Measurements from ENCODE around the gene MR1. TPM values are rescaled to one million over a fixed set of nuclear protein-coding genes. Genes with fewer than 3 reads are reported as not detected.

The MR1 gene
- total and polyA plus RNA-seq, 12 donors, result 3.9 to 36.1 (median 26.1) TPM

DNA sequence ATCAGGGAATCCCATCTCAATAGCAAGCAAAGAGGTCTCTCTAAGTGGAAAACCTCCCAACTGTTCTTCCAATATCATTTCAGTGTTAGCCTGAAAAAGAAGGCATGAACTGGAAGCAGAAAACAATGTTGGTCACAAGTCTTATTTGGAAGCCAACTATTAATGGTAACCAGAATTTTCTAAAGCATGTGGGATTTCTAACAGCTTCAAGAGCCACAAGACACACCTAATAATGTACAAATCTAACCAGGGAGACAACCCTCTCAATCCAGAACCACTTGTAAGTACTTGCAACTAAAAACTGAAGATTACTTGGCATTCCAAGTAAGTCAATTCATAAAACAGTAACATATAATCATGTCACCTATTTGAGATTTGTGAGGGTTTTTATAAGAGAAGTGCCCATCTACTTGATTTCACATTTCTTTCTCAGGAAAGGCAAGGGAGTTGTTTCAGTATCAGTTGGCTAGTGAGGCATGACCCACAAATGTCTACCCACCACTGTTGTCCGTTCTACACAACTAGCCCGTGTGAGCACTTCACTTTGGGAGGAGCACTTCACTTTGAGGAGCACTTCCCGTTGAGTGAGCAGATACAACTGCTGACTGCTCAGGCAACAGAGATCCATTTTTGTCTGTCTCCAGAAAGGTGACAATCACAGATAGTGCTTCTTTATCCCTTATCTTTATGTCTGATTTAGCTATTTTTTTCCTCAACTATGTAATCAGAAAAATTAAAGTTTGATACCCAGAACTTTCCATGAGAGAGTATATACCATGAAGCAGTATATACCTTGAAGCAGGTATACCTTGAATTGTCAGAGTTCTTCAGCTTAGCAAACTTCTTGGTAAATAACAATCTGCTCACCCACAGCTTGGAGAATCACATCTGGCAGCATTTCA lies 22.2 kb upstream of the MR1 start:
- intact Hi-C loops (cut with DNase I), result no loop called here
- WGBS, 4 donors, result 59 to 84% (median 80%) methylated on average over 3 of the region's 3 CpGs
- TF ChIP-seq, protein P1, sequence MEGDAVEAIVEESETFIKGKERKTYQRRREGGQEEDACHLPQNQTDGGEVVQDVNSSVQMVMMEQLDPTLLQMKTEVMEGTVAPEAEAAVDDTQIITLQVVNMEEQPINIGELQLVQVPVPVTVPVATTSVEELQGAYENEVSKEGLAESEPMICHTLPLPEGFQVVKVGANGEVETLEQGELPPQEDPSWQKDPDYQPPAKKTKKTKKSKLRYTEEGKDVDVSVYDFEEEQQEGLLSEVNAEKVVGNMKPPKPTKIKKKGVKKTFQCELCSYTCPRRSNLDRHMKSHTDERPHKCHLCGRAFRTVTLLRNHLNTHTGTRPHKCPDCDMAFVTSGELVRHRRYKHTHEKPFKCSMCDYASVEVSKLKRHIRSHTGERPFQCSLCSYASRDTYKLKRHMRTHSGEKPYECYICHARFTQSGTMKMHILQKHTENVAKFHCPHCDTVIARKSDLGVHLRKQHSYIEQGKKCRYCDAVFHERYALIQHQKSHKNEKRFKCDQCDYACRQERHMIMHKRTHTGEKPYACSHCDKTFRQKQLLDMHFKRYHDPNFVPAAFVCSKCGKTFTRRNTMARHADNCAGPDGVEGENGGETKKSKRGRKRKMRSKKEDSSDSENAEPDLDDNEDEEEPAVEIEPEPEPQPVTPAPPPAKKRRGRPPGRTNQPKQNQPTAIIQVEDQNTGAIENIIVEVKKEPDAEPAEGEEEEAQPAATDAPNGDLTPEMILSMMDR (IDR thresholded peaks at IDR 0.05), result no peak
- TF ChIP-seq POLR2A (IDR thresholded peaks at IDR 0.05), result no peak
- Histone ChIP-seq H3K4me3 (no peak overlapping the region), H3K9me3 (replicated peaks in 1 of 3) (no peaks in the 10 kb centered on the region), H3K27me3 (no peaks in the 10 kb centered on the region), H3K27ac (peak overlapping the region in 1 of 5 donors; percentile 53), H3K36me3 (replicated peaks in 1 of 2) (no peaks in the 10 kb centered on the region), H3K4me1 (replicated peaks in 1 of 2) (peaks cover 4 to 39% of the 10 kb centered on the region in 2 donors)
- no peak for DNase-seq

DNA sequence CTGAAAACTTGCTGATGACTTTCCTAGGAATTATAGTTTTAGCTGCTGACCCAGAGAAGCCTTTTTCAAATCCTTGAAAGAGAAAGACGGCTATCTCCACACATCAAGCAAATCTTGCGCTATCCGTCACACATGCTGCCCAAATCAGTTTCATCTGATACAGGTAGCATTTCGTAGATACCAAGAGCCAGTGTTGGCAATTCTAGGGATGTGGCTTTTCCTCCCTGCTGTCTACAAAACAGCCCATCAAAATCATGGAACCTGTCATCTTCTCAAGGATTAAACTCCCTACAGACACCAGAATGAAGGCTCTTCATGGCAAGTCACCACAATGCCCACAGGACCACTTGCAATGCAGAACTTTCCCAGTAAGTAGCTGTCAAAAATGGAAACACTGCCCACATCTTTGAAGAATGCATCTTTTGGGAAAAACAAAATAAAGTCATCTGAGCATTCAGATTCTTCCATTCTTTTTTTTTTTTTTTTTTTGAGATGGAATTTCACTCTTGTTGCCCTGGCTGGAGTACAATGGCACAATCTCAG lies 21.5 kb upstream of the MR1 start:
- intact Hi-C loops (cut with DNase I), result no loop called here
- H3K27me3 ChIP-seq, result no peaks in the 10 kb centered on the region
- H3K36me3 ChIP-seq (replicated peaks in 1 of 2), result no peaks in the 10 kb centered on the region
- no peak overlapping the region for H3K27ac ChIP-seq
- H3K9me3 ChIP-seq (replicated peaks in 1 of 3), result no peaks in the 10 kb centered on the region
- DNase-seq, result no peak
- WGBS, 4 donors, result 82 to 91% (median 88%) methylated on average over 4 of the region's 4 CpGs
- no peak overlapping the region for H3K4me3 ChIP-seq
- TF ChIP-seq, protein P1 (IDR thresholded peaks at IDR 0.05), result no peak
- TF ChIP-seq POLR2A (IDR thresholded peaks at IDR 0.05), result no peak
- peaks cover 4 to 39% of the 10 kb centered on the region in 2 donors for H3K4me1 ChIP-seq (replicated peaks in 1 of 2)

DNA sequence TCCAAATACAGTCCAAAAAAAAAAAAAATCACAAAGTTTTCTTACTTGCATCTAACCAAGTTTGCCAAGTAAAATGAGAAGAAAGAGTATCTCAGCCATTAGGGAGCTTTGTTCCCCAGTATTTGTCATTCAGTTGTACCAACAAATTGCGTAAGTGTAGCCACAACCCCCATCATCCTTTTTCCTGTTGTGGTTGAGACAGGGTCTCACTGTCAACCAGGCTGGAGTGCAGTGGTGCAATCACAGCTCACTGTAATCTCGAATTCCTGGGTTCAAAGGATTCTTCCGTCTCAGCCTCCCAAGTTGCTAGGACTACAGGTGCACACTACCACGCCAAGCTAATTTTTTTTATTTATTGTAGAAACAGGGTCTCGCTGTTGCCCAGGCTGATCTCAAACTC lies 20.6 kb upstream of the MR1 start:
- Histone ChIP-seq H3K4me3 (no peak overlapping the region), H3K36me3 (replicated peaks in 1 of 2) (no peaks in the 10 kb centered on the region), H3K9me3 (replicated peaks in 1 of 3) (no peaks in the 10 kb centered on the region), H3K4me1 (replicated peaks in 1 of 2) (peaks cover 4 to 39% of the 10 kb centered on the region in 2 donors), H3K27ac (no peak overlapping the region), H3K27me3 (no peaks in the 10 kb centered on the region)
- no peak for TF ChIP-seq POLR2A (IDR thresholded peaks at IDR 0.05)
- TF ChIP-seq, protein P1 (IDR thresholded peaks at IDR 0.05), result no peak
- WGBS, 4 donors, result 62 to 87% (median 78%) methylated on average over 5 of the region's 5 CpGs
- peak in 2 of 7 donors; percentile 37 to 39 for DNase-seq
- intact Hi-C loops (cut with DNase I), result no loop called here

DNA sequence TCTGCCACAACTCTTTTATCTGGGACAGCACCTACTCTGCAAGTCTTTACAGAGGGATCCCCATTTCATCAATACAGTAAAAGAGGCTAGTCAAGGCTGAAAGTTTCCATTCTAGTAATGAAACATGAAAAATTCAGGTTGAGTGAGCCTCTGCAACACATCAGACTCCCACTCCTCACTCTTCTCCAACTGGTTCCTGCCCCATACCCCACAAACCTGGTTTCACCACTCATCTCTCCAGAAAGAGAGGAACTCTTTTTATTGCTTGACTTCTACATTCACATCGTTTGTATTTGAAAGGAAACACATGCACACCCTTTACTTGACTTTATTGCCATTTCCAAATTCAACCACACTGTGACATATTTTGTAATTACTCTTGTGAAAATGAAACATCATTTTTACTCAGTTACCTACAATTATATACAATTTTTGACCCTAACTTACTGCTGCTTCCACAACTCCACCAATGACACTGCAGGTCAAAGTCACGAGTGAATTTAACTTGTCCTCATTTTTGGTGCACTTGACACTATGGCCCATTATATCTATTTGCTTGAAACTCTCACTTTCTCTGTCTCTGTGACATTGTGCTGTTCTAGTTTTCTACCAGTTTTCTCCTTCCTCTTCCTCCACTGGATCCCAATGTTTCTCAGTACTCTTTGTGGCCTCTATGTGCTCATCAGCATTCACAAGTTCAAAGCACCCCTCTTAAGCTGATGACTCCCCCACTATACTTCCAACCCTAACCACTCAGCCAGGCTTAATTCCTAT lies 19.1 kb upstream of the MR1 start:
- Histone ChIP-seq H3K36me3 (replicated peaks in 1 of 2) (no peaks in the 10 kb centered on the region), H3K9me3 (replicated peaks in 1 of 3) (no peaks in the 10 kb centered on the region), H3K27ac (peak overlapping the region in 1 of 5 donors; percentile 65), H3K4me3 (no peak overlapping the region), H3K4me1 (replicated peaks in 1 of 2) (peaks cover 4 to 45% of the 10 kb centered on the region in 2 donors), H3K27me3 (no peaks in the 10 kb centered on the region)
- intact Hi-C loops (cut with DNase I), result no loop called here
- no peak for DNase-seq
- 64 to 74% (median 69%) methylated on average over 2 of the region's 2 CpGs for WGBS, 4 donors
- TF ChIP-seq, protein P1 (IDR thresholded peaks at IDR 0.05), result no peak
- no peak for TF ChIP-seq POLR2A (IDR thresholded peaks at IDR 0.05)
